Gastroesophageal sphincter (tissue), 2 donors: ENCODE measurements around the gene KRTAP4-5.

Experiments used
- POLR2A ChIP-seq, 2 donors: fragments of 450-650 bp; IDR thresholded peaks; one replicate each; pipeline ENCODE4 v1.6.1; 2017; ENCODE audit warnings: antibody characterized with exemption in 2 of 2, mild to moderate bottlenecking in 2 of 2, moderate library complexity in 1 of 2
- POLR2AphosphoS5 ChIP-seq: sonication (generic); formaldehyde crosslinking; IDR thresholded peaks from one replicate; pipeline ENCODE4 v1.6.1; 2017; ENCODE audit warnings: antibody characterized with exemption

- no peak for TF ChIP-seq POLR2AphosphoS5
- TF ChIP-seq POLR2A (IDR thresholded peaks at IDR 0.05), result no peak
Measured at GRCh38 chr17:41163828-41164227, 14.2 kb upstream of the KRTAP4-5 start.
